Dermis lymphatic vessel endothelial cell (primary cell): ENCODE measurements around the gene ETFA. TPM values are rescaled to one million over a fixed set of nuclear protein-coding genes. Genes with fewer than 3 reads are reported as not detected.

ENCODE experiments used
- total RNA-seq: library from RNA; depleted of rRNA; stranded (reverse); fragments of >200 nt; gene quantifications from 2 replicates; pipeline ENCODE4 v1.2.1, GENCODE V29; 2014

ETFA gene
- total RNA-seq = 148 and 161 TPM in 2 replicates

DNA sequence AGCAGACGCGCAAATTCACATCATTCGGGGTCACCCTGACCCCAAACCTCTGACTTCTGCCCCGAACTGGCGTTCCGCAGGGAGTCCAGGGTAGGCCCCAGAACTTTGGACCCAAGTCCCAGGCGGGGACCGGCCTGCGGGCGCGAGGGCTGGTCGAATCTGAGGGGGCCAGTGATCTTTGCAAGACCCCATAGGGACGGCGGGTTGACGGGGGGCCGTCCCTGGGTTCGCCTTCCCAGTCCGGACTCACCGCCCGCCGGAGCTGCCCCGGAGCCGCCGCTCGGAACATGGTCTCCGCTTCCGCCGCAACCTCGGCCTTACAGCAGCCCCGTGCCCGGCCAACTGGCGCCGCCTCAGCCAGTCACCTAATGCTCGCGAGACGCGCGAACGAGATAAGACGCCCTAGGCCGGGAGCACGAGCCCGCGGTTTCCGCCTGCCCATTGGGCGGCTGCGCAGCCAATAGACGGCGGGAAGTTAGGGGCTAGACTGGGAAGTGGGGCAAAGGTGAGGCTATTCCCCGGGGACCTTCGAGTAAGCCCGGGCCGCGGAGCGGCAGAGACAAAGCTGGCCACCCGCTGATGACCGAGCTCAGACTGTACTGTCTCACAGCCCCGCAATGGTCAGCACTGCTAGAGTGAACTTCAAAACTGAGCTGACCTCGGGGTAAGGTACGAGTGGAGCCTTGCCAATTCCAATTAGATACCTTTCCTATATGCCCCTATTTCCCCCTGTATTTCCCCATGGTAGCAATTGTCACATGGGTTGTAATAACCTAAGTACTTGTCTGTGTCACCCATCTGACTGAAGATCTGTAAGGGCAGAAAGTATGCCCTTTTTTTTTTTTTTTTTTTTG is at the start of gene ETFA:
Gene ETFA (minus strand): TSS at position 370 of the 854 bp plus-strand sequence. CDS start 81 bp downstream, at position 289.

GRCh38 chr15:76336254-76337058 is 25.2 kb upstream of the ETFA start, which contains the start of gene ISL2:
Gene ISL2 (plus strand): TSS chr15:76336773. CDS start chr15:76336884, 111 bp downstream.

Other genes starting within 250 kb of the ETFA start
- gene ISL2, start 25.3 kb upstream of the ETFA start, total RNA-seq = 0.65 and 0.69 TPM in 2 replicates